Left ventricle myocardium inferior (tissue), 1 donor: ENCODE measurements around the gene ARIH1. TPM values are rescaled to one million over a fixed set of nuclear protein-coding genes. Genes with fewer than 3 reads are reported as not detected.

ENCODE experiments used
- DNase-seq: peaks from one replicate; pipeline ENCODE4 v3.0.0-alpha.2; 2020
- H3K27ac ChIP-seq: fragments of 200-600 bp; replicated peaks from 2 replicates; pipeline ENCODE4 v1.8.0; 2021
- H3K27me3 ChIP-seq: fragments of 200-600 bp; 2 replicates; pipeline ENCODE4 v1.8.0; 2021; ENCODE audit warnings: low read depth
- H3K36me3 ChIP-seq: fragments of 200-600 bp; 2 replicates; pipeline ENCODE4 v1.8.0; 2021
- H3K4me1 ChIP-seq: fragments of 200-600 bp; 2 replicates; pipeline ENCODE4 v1.8.0; 2021
- H3K4me3 ChIP-seq: fragments of 200-600 bp; 2 replicates; pipeline ENCODE4 v1.8.0; 2021; ENCODE audit warnings: mild to moderate bottlenecking, moderate library complexity
- H3K9me3 ChIP-seq: fragments of 200-600 bp; replicated peaks from 2 replicates; pipeline ENCODE4 v1.8.0; 2021
- CTCF ChIP-seq: fragments of 200-600 bp; IDR thresholded peaks from 2 replicates; pipeline ENCODE4 v1.8.0; 2021; ENCODE audit warnings: antibody characterized with exemption, mild to moderate bottlenecking, borderline replicate concordance
- intact Hi-C: fragments of 100-400 bp; cut with micrococcal nuclease; formaldehyde crosslinking; loops from one replicate; pipeline ENCODE4 v1.11.0; 2022
- total RNA-seq: library from RNA; stranded (reverse); fragmentation: NEBNext Ultra II Directional; extraction: Animal tissue kit (Norgen Biotek cat#: 25700); gene quantifications from one replicate; pipeline ENCODE4 v1.2.1, GENCODE V29; 2021
- donor health status: DM: no; HTN: yes; CAD: no; lungs with severe emphysema.

ARIH1 gene
- total RNA-seq, 1 donor from 2014 or later = 179 TPM

DNA sequence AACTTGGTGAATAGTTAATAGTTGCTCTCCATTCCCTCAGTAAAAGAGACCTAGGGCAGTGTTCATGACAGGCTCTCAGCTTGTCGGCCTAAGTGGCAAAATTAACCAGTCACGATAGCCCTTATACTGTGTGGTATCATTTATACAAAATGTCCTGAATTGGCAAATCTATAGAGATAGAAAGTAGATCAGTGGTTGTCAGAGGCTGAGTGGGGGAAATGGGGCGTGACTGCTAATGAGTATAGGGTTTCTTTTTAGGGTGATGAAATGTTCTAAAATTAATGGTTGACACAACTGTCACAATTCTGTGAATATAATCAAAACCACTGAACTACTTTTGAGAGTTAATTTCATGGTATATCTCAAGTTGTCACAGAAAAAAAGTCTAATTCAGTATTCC is 20.9 kb downstream of the ARIH1 start:
- DNase-seq = no peak
- no peak overlapping the region for H3K27ac ChIP-seq
- no peaks in the 10 kb centered on the region for H3K27me3 ChIP-seq
- H3K36me3 ChIP-seq = peaks cover 2% of the 10 kb centered on the region
- TF ChIP-seq CTCF = no peak
- H3K4me3 ChIP-seq = no peak overlapping the region
- H3K9me3 ChIP-seq = no peaks in the 10 kb centered on the region
- H3K4me1 ChIP-seq = peaks cover 80% of the 10 kb centered on the region
- intact Hi-C loops = no loop called here

GRCh38 chr15:72496783-72497182 is 22.7 kb downstream of the ARIH1 start:
- Histone ChIP-seq H3K4me1 (peaks cover 79% of the 10 kb centered on the region), H3K27me3 (no peaks in the 10 kb centered on the region), H3K9me3 (no peaks in the 10 kb centered on the region), H3K36me3 (peaks cover 5% of the 10 kb centered on the region), H3K4me3 (no peak overlapping the region), H3K27ac (no peak overlapping the region)
- TF ChIP-seq CTCF = no peak
- no peak for DNase-seq
- intact Hi-C loops = no loop called here

DNA sequence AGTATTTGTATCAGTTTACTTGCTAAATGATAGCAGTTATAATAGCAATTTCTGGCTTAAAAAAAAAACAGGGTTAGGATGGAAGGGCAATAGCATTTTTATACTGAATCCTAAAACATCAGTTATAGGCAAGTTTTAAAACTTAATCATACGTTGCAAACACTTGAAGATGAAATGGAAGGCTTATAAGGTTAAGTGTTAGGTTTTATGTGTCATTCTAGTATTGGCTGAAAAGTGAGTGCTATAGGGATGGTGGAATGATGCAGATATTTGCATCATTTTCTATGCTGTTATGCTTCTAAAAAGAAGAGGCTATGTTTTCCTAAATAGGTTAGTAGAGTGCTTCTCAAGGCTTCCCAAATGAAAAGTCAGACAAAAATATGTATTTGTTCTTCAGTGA is 23.3 kb downstream of the ARIH1 start:
- Histone ChIP-seq H3K36me3 (peaks cover 5% of the 10 kb centered on the region), H3K27me3 (no peaks in the 10 kb centered on the region), H3K4me1 (peaks cover 79% of the 10 kb centered on the region), H3K27ac (no peak overlapping the region), H3K9me3 (no peaks in the 10 kb centered on the region), H3K4me3 (no peak overlapping the region)
- TF ChIP-seq CTCF = no peak
- DNase-seq = no peak
- intact Hi-C loops = no loop called here

GRCh38 chr15:72502220-72502809 is 28.2 kb downstream of the ARIH1 start:
- H3K36me3 ChIP-seq = peaks cover 5% of the 10 kb centered on the region
- H3K27me3 ChIP-seq = no peaks in the 10 kb centered on the region
- intact Hi-C loops = no loop called here
- DNase-seq = no peak
- H3K27ac ChIP-seq = no peak overlapping the region
- no peak overlapping the region for H3K4me3 ChIP-seq
- no peaks in the 10 kb centered on the region for H3K9me3 ChIP-seq
- no peak for TF ChIP-seq CTCF
- peaks cover 53% of the 10 kb centered on the region for H3K4me1 ChIP-seq

GRCh38 chr15:72503147-72503546 is 29.0 kb downstream of the ARIH1 start:
- no peak overlapping the region for H3K4me3 ChIP-seq

More at GRCh38 chr15:72503147-72503546, 29.0 kb downstream of the ARIH1 start:
- H3K9me3 ChIP-seq = no peaks in the 10 kb centered on the region
- H3K27me3 ChIP-seq = no peaks in the 10 kb centered on the region
- H3K4me1 ChIP-seq = peaks cover 55% of the 10 kb centered on the region
- no peak for TF ChIP-seq CTCF
- H3K36me3 ChIP-seq = peaks cover 5% of the 10 kb centered on the region
- DNase-seq = no peak
- no peak overlapping the region for H3K27ac ChIP-seq
- intact Hi-C loops = no loop called here
